GM23248 (cell line): ENCODE data around the gene ZNF592. TPM values are rescaled to one million over a fixed set of nuclear protein-coding genes. Genes with fewer than 3 reads are reported as not detected.
A peak's percentile ranks its signal among the peaks of the same experiment; 100 is the strongest.

Experiments used
- DNase-seq: peaks from one replicate; pipeline ENCODE4 v3.0.0-alpha.2; 2015
- H2AFZ ChIP-seq: fragments of 200-600 bp; sonication (generic); 2 replicates; pipeline ENCODE4 v1.6.1; 2016; ENCODE audit warnings: antibody characterized with exemption
- H3F3A ChIP-seq: fragments of 200-600 bp; sonication (generic); 2 replicates; pipeline ENCODE4 v1.6.1; 2016; ENCODE audit warnings: mild to moderate bottlenecking, antibody characterized with exemption, mixed run types; ENCODE audit not compliant: insufficient read depth
- H3K27ac ChIP-seq: fragments of 200-600 bp; sonication (generic); 2 replicates; pipeline ENCODE4 v1.5.1; 2016; ENCODE audit warnings: mild to moderate bottlenecking
- H3K27me3 ChIP-seq: fragments of 200-600 bp; sonication (generic); replicated peaks from 2 replicates; pipeline ENCODE4 v1.6.1; 2016; ENCODE audit warnings: mild to moderate bottlenecking; ENCODE audit not compliant: insufficient read depth
- H3K36me3 ChIP-seq: fragments of 200-600 bp; sonication (generic); 2 replicates; pipeline ENCODE4 v1.6.1; 2016; ENCODE audit warnings: low read depth, mild to moderate bottlenecking
- H3K4me1 ChIP-seq: fragments of 200-600 bp; sonication (generic); 2 replicates; pipeline ENCODE4 v1.6.1; 2016; ENCODE audit warnings: mild to moderate bottlenecking; ENCODE audit not compliant: insufficient read depth
- H3K4me2 ChIP-seq: fragments of 200-600 bp; sonication (generic); one replicate; pipeline ENCODE4 v1.6.1; 2016; ENCODE audit warnings: mild to moderate bottlenecking; ENCODE audit not compliant: unreplicated experiment
- H3K4me3 ChIP-seq: fragments of 200-600 bp; sonication (generic); 2 replicates; pipeline ENCODE4 v1.5.1; 2016; ENCODE audit warnings: mild to moderate bottlenecking
- H3K79me2 ChIP-seq: fragments of 200-600 bp; sonication (generic); 2 replicates; pipeline ENCODE4 v1.6.1; 2016; ENCODE audit warnings: mild to moderate bottlenecking; ENCODE audit not compliant: insufficient read depth
- H3K9ac ChIP-seq: fragments of 200-600 bp; sonication (generic); 2 replicates; pipeline ENCODE4 v1.6.1; 2016; ENCODE audit warnings: mild to moderate bottlenecking
- H3K9me2 ChIP-seq: fragments of 200-600 bp; sonication (generic); 2 replicates; pipeline ENCODE4 v1.6.1; 2016; ENCODE audit warnings: mixed run types, mild to moderate bottlenecking, moderate library complexity; ENCODE audit not compliant: insufficient read depth
- H3K9me3 ChIP-seq: fragments of 200-600 bp; sonication (generic); one replicate; pipeline ENCODE4 v1.6.1; 2017; ENCODE audit warnings: low read depth
- H4K20me1 ChIP-seq: fragments of 200-600 bp; sonication (generic); 2 replicates; pipeline ENCODE4 v1.6.0; 2016; ENCODE audit not compliant: insufficient read depth
- EZH2 ChIP-seq: fragments of 200-600 bp; sonication (generic); IDR thresholded peaks from 2 replicates; pipeline ENCODE4 v1.6.1; 2018; ENCODE audit warnings: antibody characterized with exemption, mild to moderate bottlenecking; ENCODE audit not compliant: insufficient read depth, poor library complexity, severe bottlenecking
- EZH2phosphoT487 ChIP-seq: fragments of 200-600 bp; sonication (generic); IDR thresholded peaks from 2 replicates; pipeline ENCODE4 v1.6.1; 2018; ENCODE audit warnings: antibody characterized with exemption, moderate library complexity, mild to moderate bottlenecking, low read depth; ENCODE audit not compliant: insufficient read depth
- WGBS, 2 experiments: methylation state at CpG; one replicate each; pipeline ENCODE4 v1.1.6; 2015 to 2017; ENCODE audit warnings: low lambda C conversion rate in 2 of 2, low coverage in 1 of 2; ENCODE audit errors: missing lambda C conversion rate in 2 of 2; 5-methylcytosine and 5-hydroxymethylcytosine counted together
- in situ Hi-C: fragments of 300-500 bp; cut with MboI; formaldehyde crosslinking; loops from 2 replicates; pipeline ENCODE4 v1.15.0; 2020
- polyA plus RNA-seq: library from polyadenylated mRNA; unstranded; fragments of >200 nt; fragmentation: Nextera tagmentation; extraction: Ambion mirVana; gene quantifications from 2 replicates; pipeline ENCODE4 v1.2.1, GENCODE V29; 2016
- total RNA-seq: library from RNA; depleted of rRNA; stranded (reverse); fragments of >200 nt; shearing (Covaris generic); gene quantifications from 2 replicates; pipeline ENCODE4 v1.2.3, GENCODE V29; 2014

The ZNF592 gene
- total and polyA plus RNA-seq, 2 experiments from 2014 or later = 7.4 to 9.8 TPM

DNA sequence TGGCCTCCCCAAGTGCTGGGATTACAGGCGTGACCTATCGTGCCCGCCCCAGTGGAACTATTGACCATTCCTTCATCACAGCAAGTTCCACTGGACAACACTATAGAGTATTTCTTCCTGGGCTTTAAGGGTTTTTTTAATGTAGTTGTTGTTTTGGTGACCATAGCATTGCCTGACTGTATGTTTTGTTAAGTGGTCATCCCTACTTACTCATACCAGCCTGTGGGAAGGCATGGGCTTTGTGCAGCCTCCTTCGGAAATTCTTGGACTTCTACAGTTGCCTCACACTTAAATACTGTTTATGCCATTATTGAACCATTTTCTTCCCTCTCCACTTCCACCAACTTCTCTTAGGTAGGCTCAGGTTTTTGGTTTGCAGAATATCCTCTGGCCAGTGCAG is 48.8 kb downstream of the ZNF592 start:
- Histone ChIP-seq H3K27me3 (no peaks in the 10 kb centered on the region), H3K9ac (peak overlapping the region; percentile 55), H4K20me1 (no peaks in the 10 kb centered on the region), H3K4me2 (no peak overlapping the region), H3K4me3 (no peak overlapping the region), H2AFZ (no peak overlapping the region), H3K9me3 (no peaks in the 10 kb centered on the region), H3K79me2 (peaks cover 52% of the 10 kb centered on the region), H3K4me1 (peaks cover 8% of the 10 kb centered on the region; the same call in 1 of the 2 replicates), H3F3A (no peaks in the 10 kb centered on the region), H3K27ac (peak overlapping the region; percentile 85), H3K36me3 (peaks cover 42% of the 10 kb centered on the region), H3K9me2 (no peaks in the 10 kb centered on the region)
- DNase-seq = peak; percentile 85
- in situ Hi-C loops = no loop called here
- 91% methylated on average over 4 of the region's 4 CpGs for WGBS, 2 experiments
- no peak for TF ChIP-seq EZH2
- TF ChIP-seq EZH2phosphoT487 = no peak

DNA sequence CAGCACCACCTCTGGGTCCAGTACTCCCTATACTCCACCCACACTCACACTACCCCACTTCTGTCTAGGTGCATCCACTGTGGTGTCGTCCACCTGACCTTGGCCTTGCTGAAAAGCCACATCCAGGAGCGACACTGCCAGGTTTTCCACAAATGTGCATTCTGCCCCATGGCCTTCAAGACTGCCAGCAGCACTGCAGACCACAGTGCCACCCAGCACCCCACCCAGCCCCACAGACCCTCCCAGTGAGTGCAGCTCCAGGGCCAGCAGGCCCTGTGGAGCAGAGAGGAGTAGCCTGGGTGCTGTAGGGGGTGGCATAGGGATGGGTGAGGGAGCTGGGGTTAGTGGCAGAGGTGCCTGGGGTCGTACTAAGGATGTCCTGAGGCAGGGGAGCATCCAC is 49.4 kb downstream of the ZNF592 start:
- H3K27ac ChIP-seq = peak overlapping the region; percentile 85

DNA sequence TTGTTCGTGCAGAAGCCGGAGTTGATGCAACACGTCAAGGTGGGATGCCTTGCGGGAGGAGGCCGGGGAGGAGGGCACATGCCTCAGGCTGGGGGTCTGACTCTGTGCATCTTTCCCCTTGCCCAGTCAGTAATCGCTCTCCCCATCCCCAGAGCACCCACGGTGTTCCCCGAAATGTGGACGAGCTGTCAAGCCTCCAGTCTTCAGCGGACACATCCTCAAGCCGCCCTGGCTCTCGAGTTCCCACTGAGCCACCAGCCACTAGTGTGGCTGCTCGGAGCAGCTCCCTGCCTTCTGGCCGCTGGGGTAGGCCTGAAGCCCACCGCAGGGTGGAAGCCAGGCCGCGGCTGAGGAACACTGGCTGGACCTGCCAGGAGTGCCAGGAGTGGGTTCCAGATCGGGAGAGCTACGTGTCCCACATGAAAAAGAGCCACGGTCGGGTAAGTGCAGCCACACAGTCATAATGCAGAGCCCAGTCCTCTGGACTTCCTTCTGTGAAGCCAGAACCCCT is 50.1 kb downstream of the ZNF592 start:
- no peak overlapping the region for H3K4me2 ChIP-seq
- H2AFZ ChIP-seq = no peak overlapping the region
- H3K27ac ChIP-seq = no peak overlapping the region
- no peaks in the 10 kb centered on the region for H3K9me2 ChIP-seq
- no peaks in the 10 kb centered on the region for H3K9me3 ChIP-seq
- H3K27me3 ChIP-seq = no peaks in the 10 kb centered on the region
- no peaks in the 10 kb centered on the region for H4K20me1 ChIP-seq
- no peak overlapping the region for H3K9ac ChIP-seq
- peaks cover 40% of the 10 kb centered on the region for H3K79me2 ChIP-seq
- no peaks in the 10 kb centered on the region for H3F3A ChIP-seq
- H3K4me1 ChIP-seq = peaks cover 8% of the 10 kb centered on the region; the same call in 1 of the 2 replicates
- in situ Hi-C loops = no loop called here
- TF ChIP-seq EZH2 (no peak), EZH2phosphoT487 (no peak)
- 94% methylated on average over 21 of the region's 21 CpGs for whole genome bisulfite sequencing, 2 experiments
- DNase-seq = no peak
- H3K36me3 ChIP-seq = peaks cover 41% of the 10 kb centered on the region
- H3K4me3 ChIP-seq = no peak overlapping the region

More for the DNA sequence above, 49.4 kb downstream of the ZNF592 start:
- Histone ChIP-seq H3K9me3 (no peaks in the 10 kb centered on the region), H3K27me3 (no peaks in the 10 kb centered on the region), H3F3A (no peaks in the 10 kb centered on the region), H3K4me1 (peaks cover 8% of the 10 kb centered on the region; the same call in 1 of the 2 replicates), H3K79me2 (peaks cover 46% of the 10 kb centered on the region), H3K4me3 (no peak overlapping the region), H3K9ac (peak overlapping the region; percentile 47; the same call in 1 of the 2 replicates), H3K4me2 (no peak overlapping the region), H2AFZ (no peak overlapping the region), H3K9me2 (no peaks in the 10 kb centered on the region), H3K36me3 (peaks cover 42% of the 10 kb centered on the region), H4K20me1 (no peaks in the 10 kb centered on the region)
- in situ Hi-C loops = no loop called here
- TF ChIP-seq EZH2 (no peak), EZH2phosphoT487 (no peak)
- 96 to 97% methylated on average over 3 of the region's 3 CpGs for WGBS, 2 experiments
- DNase-seq = no peak

DNA sequence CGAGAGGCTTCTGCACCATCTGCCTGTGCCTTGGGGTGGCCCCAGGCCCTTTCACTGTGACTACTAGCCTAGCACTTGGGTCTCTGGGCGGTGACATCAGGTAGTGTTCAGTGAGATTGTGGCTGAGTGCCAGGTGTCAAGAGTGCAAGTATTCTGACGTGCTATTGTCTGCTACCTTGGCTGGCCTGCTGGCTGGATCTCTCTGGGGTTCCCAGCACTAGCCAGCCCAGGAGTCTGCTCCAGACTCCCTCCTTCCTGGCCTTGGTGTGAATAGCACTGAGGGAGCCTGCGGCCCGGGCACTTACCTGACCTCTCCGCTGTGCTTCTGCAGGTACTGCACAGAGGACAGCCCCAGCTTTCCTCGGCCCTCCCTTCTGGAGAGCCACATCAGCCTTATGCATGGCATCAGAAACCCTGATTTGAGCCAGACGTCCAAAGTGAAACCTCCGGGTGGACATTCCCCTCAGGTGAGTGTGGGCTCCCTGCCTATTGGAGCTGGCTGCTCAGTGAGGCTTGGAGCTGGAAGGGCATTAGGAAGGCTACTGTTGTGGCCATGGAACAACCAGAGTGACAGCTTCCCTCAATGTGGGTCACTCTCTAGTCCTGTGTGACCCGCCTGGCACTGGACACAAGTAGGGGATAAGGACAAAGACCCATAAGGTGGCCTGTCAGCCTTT is 51.3 kb downstream of the ZNF592 start:
- Histone ChIP-seq H3K4me3 (no peak overlapping the region), H3F3A (no peaks in the 10 kb centered on the region), H3K4me2 (no peak overlapping the region), H3K27ac (no peak overlapping the region), H3K9me3 (no peaks in the 10 kb centered on the region), H3K27me3 (no peaks in the 10 kb centered on the region), H2AFZ (no peak overlapping the region), H3K9me2 (no peaks in the 10 kb centered on the region), H4K20me1 (no peaks in the 10 kb centered on the region), H3K9ac (no peak overlapping the region), H3K4me1 (peaks cover 8% of the 10 kb centered on the region; the same call in 1 of the 2 replicates), H3K79me2 (peaks cover 28% of the 10 kb centered on the region), H3K36me3 (peaks cover 40% of the 10 kb centered on the region)
- TF ChIP-seq EZH2 (no peak), EZH2phosphoT487 (no peak)
- in situ Hi-C loops = no loop called here
- 88 to 92% methylated on average over 10 of the region's 10 CpGs for WGBS, 2 experiments
- no peak for DNase-seq
